Activated naive CD8-positive, alpha-beta T cell (primary cell): ENCODE data around the gene ZAP70.

Experiments
- H3K27ac Mint-ChIP-seq: one replicate; pipeline ENCODE4 v1.8.0; 2021; ENCODE audit warnings: mixed read lengths
- H3K27me3 Mint-ChIP-seq: one replicate; pipeline ENCODE4 v1.8.0; 2021; ENCODE audit warnings: mixed read lengths
- H3K36me3 Mint-ChIP-seq: one replicate; pipeline ENCODE4 v1.8.0; 2021; ENCODE audit warnings: mixed read lengths
- H3K4me1 Mint-ChIP-seq: one replicate; pipeline ENCODE4 v1.8.0; 2021; ENCODE audit warnings: low read depth, mixed read lengths
- H3K4me3 Mint-ChIP-seq: one replicate; pipeline ENCODE4 v1.8.0; 2021; ENCODE audit warnings: mild to moderate bottlenecking, mixed read lengths
- H3K9me3 Mint-ChIP-seq: one replicate; pipeline ENCODE4 v1.8.0; 2021; ENCODE audit warnings: low read depth, mixed read lengths

The ZAP70 gene

GRCh38 chr2:97740590-97741182 lies 27.3 kb downstream of the ZAP70 start:
- no peak overlapping the region for H3K4me3 Mint-ChIP-seq

GRCh38 chr2:97741251-97741650 lies 27.9 kb downstream of the ZAP70 start:
- H3K27me3 Mint-ChIP-seq = no peaks in the 10 kb centered on the region
- H3K9me3 Mint-ChIP-seq = no peaks in the 10 kb centered on the region
- peaks cover 20% of the 10 kb centered on the region for H3K36me3 Mint-ChIP-seq
- H3K4me1 Mint-ChIP-seq = peaks cover 60% of the 10 kb centered on the region
- no peak overlapping the region for H3K27ac Mint-ChIP-seq
- no peak overlapping the region for H3K4me3 Mint-ChIP-seq

More at GRCh38 chr2:97740590-97741182, 27.3 kb downstream of the ZAP70 start:
- no peaks in the 10 kb centered on the region for H3K27me3 Mint-ChIP-seq
- peaks cover 21% of the 10 kb centered on the region for H3K36me3 Mint-ChIP-seq
- no peaks in the 10 kb centered on the region for H3K9me3 Mint-ChIP-seq
- H3K27ac Mint-ChIP-seq = no peak overlapping the region
- H3K4me1 Mint-ChIP-seq = peaks cover 57% of the 10 kb centered on the region

GRCh38 chr2:97741686-97742085 lies 28.3 kb downstream of the ZAP70 start:
- peaks cover 18% of the 10 kb centered on the region for H3K36me3 Mint-ChIP-seq

GRCh38 chr2:97742381-97742847 lies 29.0 kb downstream of the ZAP70 start:
- Mint-ChIP-seq H3K27ac (peak overlapping the region; percentile 79), H3K27me3 (no peaks in the 10 kb centered on the region), H3K4me3 (no peak overlapping the region), H3K36me3 (peaks cover 19% of the 10 kb centered on the region), H3K4me1 (peaks cover 70% of the 10 kb centered on the region), H3K9me3 (no peaks in the 10 kb centered on the region)

More at GRCh38 chr2:97741686-97742085, 28.3 kb downstream of the ZAP70 start:
- H3K27me3 Mint-ChIP-seq = no peaks in the 10 kb centered on the region
- peak overlapping the region; percentile 79 for H3K27ac Mint-ChIP-seq
- no peaks in the 10 kb centered on the region for H3K9me3 Mint-ChIP-seq
- peaks cover 63% of the 10 kb centered on the region for H3K4me1 Mint-ChIP-seq
- H3K4me3 Mint-ChIP-seq = no peak overlapping the region

GRCh38 chr2:97743913-97744312 lies 30.5 kb downstream of the ZAP70 start:
- no peaks in the 10 kb centered on the region for H3K27me3 Mint-ChIP-seq
- H3K27ac Mint-ChIP-seq = peak overlapping the region; percentile 59
- no peaks in the 10 kb centered on the region for H3K9me3 Mint-ChIP-seq
- H3K36me3 Mint-ChIP-seq = peaks cover 13% of the 10 kb centered on the region
- peaks cover 69% of the 10 kb centered on the region for H3K4me1 Mint-ChIP-seq
- H3K4me3 Mint-ChIP-seq = no peak overlapping the region

- peaks cover 67% of the 10 kb centered on the region for H3K4me1 Mint-ChIP-seq
- H3K36me3 Mint-ChIP-seq = peaks cover 13% of the 10 kb centered on the region
- no peak overlapping the region for H3K4me3 Mint-ChIP-seq
- no peaks in the 10 kb centered on the region for H3K9me3 Mint-ChIP-seq
- H3K27ac Mint-ChIP-seq = peak overlapping the region; percentile 81
- no peaks in the 10 kb centered on the region for H3K27me3 Mint-ChIP-seq
Observed at GRCh38 chr2:97745474-97746174, 32.2 kb downstream of the ZAP70 start.

GRCh38 chr2:97747285-97747684 lies 33.9 kb downstream of the ZAP70 start:
- Mint-ChIP-seq H3K36me3 (peaks cover 10% of the 10 kb centered on the region), H3K4me3 (no peak overlapping the region), H3K27ac (peak overlapping the region; percentile 47), H3K9me3 (no peaks in the 10 kb centered on the region), H3K27me3 (no peaks in the 10 kb centered on the region), H3K4me1 (peaks cover 55% of the 10 kb centered on the region)

GRCh38 chr2:97747716-97748115 lies 34.3 kb downstream of the ZAP70 start:
- H3K27ac Mint-ChIP-seq = no peak overlapping the region
- peaks cover 51% of the 10 kb centered on the region for H3K4me1 Mint-ChIP-seq
- no peak overlapping the region for H3K4me3 Mint-ChIP-seq
- no peaks in the 10 kb centered on the region for H3K9me3 Mint-ChIP-seq
- no peaks in the 10 kb centered on the region for H3K27me3 Mint-ChIP-seq
- peaks cover 10% of the 10 kb centered on the region for H3K36me3 Mint-ChIP-seq

GRCh38 chr2:97749581-97749980 lies 36.2 kb downstream of the ZAP70 start:
- Mint-ChIP-seq H3K9me3 (no peaks in the 10 kb centered on the region), H3K27me3 (no peaks in the 10 kb centered on the region), H3K4me3 (no peak overlapping the region), H3K36me3 (peaks cover 5% of the 10 kb centered on the region), H3K27ac (no peak overlapping the region), H3K4me1 (peaks cover 34% of the 10 kb centered on the region)

GRCh38 chr2:97750017-97750416 lies 36.6 kb downstream of the ZAP70 start:
- no peaks in the 10 kb centered on the region for H3K27me3 Mint-ChIP-seq
- no peak overlapping the region for H3K4me3 Mint-ChIP-seq
- peaks cover 4% of the 10 kb centered on the region for H3K36me3 Mint-ChIP-seq
- peaks cover 32% of the 10 kb centered on the region for H3K4me1 Mint-ChIP-seq
- H3K9me3 Mint-ChIP-seq = no peaks in the 10 kb centered on the region
- H3K27ac Mint-ChIP-seq = no peak overlapping the region

- H3K4me1 Mint-ChIP-seq = peaks cover 16% of the 10 kb centered on the region
- no peaks in the 10 kb centered on the region for H3K9me3 Mint-ChIP-seq
- no peak overlapping the region for H3K27ac Mint-ChIP-seq
- no peak overlapping the region for H3K4me3 Mint-ChIP-seq
- no peaks in the 10 kb centered on the region for H3K27me3 Mint-ChIP-seq
- peaks cover 7% of the 10 kb centered on the region for H3K36me3 Mint-ChIP-seq
Observed at GRCh38 chr2:97751752-97752151, 38.4 kb downstream of the ZAP70 start.

- Mint-ChIP-seq H3K36me3 (peaks cover 10% of the 10 kb centered on the region), H3K27ac (no peak overlapping the region), H3K4me3 (no peak overlapping the region)
Observed at GRCh38 chr2:97752342-97753334, 39.3 kb downstream of the ZAP70 start.

GRCh38 chr2:97754690-97755346 lies 41.4 kb downstream of the ZAP70 start:
- peaks cover 10% of the 10 kb centered on the region for H3K36me3 Mint-ChIP-seq

More at GRCh38 chr2:97752342-97753334, 39.3 kb downstream of the ZAP70 start:
- no peaks in the 10 kb centered on the region for H3K27me3 Mint-ChIP-seq
- no peaks in the 10 kb centered on the region for H3K9me3 Mint-ChIP-seq
- peaks cover 11% of the 10 kb centered on the region for H3K4me1 Mint-ChIP-seq

GRCh38 chr2:97755491-97755890 lies 42.1 kb downstream of the ZAP70 start:
- Mint-ChIP-seq H3K36me3 (peaks cover 13% of the 10 kb centered on the region), H3K27me3 (no peaks in the 10 kb centered on the region), H3K27ac (no peak overlapping the region), H3K4me3 (no peak overlapping the region), H3K9me3 (no peaks in the 10 kb centered on the region), H3K4me1 (peaks cover 26% of the 10 kb centered on the region)

More at GRCh38 chr2:97754690-97755346, 41.4 kb downstream of the ZAP70 start:
- Mint-ChIP-seq H3K4me3 (no peak overlapping the region), H3K27me3 (no peaks in the 10 kb centered on the region), H3K27ac (no peak overlapping the region), H3K4me1 (peaks cover 19% of the 10 kb centered on the region), H3K9me3 (no peaks in the 10 kb centered on the region)
